ENCODE data around the gene FJX1.

Gene FJX1

GRCh38 chr11:35588627-35589026 is 29.6 kb upstream of the FJX1 start:
- no peaks in the 10 kb centered on the region for H3K9me3 ChIP-seq (ENCODE audit: control insufficient read depth, insufficient read depth, low read depth, low read length)
- no peaks in the 10 kb centered on the region for H3K4me1 ChIP-seq (ENCODE audit: control insufficient read depth, insufficient read depth, low read length)
- ChIA-PET POLR2A (no interaction called here), CTCF (interaction anchor here (0.6 kb wide), 1 partner anchor 45 kb away, joined by 3 read pairs; no protein-coding TSS in a partner anchor)
- TF ChIP-seq PRDM2 (tag by site-specific recombination; IDR thresholded peaks at IDR 0.05; ENCODE audit: borderline replicate concordance) (no peak), ZNF169 (tag by site-specific recombination; IDR thresholded peaks at IDR 0.05) (no peak), ZNF404 (tag by site-specific recombination; IDR thresholded peaks at IDR 0.05) (no peak), ZBTB48 (tag by site-specific recombination; IDR thresholded peaks at IDR 0.05) (no peak), PRDM6 (tag by site-specific recombination; IDR thresholded peaks at IDR 0.05) (no peak), REPIN1 (tag by site-specific recombination; IDR thresholded peaks at IDR 0.05; ENCODE audit: low read depth) (no peak), ZNF324 (tag by site-specific recombination; IDR thresholded peaks at IDR 0.05) (no peak)
- no peak overlapping the region for H3K4me3 ChIP-seq (ENCODE audit: low read depth, low read length)
- no peaks in the 10 kb centered on the region for H3K36me3 ChIP-seq (ENCODE audit: control insufficient read depth in 2 of 2, insufficient read depth in 1 of 2, low read length in 2 of 2)
- H3K27ac ChIP-seq (ENCODE audit: extremely low read depth, low read depth, low read length), result no peak overlapping the region

- Histone ChIP-seq H3K27ac (ENCODE audit: extremely low read depth, low read depth, low read length) (no peak overlapping the region), H3K36me3 (ENCODE audit: control insufficient read depth in 2 of 2, insufficient read depth in 1 of 2, low read length in 2 of 2) (no peaks in the 10 kb centered on the region), H3K4me1 (ENCODE audit: control insufficient read depth, insufficient read depth, low read length) (no peaks in the 10 kb centered on the region), H3K9me3 (ENCODE audit: control insufficient read depth, insufficient read depth, low read depth, low read length) (no peaks in the 10 kb centered on the region), H3K4me3 (ENCODE audit: low read depth, low read length) (no peak overlapping the region)
- no peak for TF ChIP-seq ZNF416 (tag by site-specific recombination; IDR thresholded peaks at IDR 0.05)
- ChIA-PET CTCF (interaction anchor here (0.5 to 0.7 kb wide), 3 partner anchors 27 to 1144 kb away, joined by 3 read pairs; no protein-coding TSS in a partner anchor), POLR2A (no interaction called here)
Measured at GRCh38 chr11:35589281-35589680, 29.0 kb upstream of the FJX1 start.

GRCh38 chr11:35590412-35590811 is 27.8 kb upstream of the FJX1 start:
- Histone ChIP-seq H3K27ac (ENCODE audit: extremely low read depth, low read depth, low read length) (no peak overlapping the region), H3K36me3 (ENCODE audit: control insufficient read depth in 2 of 2, insufficient read depth in 1 of 2, low read length in 2 of 2) (no peaks in the 10 kb centered on the region), H3K4me3 (ENCODE audit: low read depth, low read length) (no peak overlapping the region), H3K9me3 (ENCODE audit: control insufficient read depth, insufficient read depth, low read depth, low read length) (no peaks in the 10 kb centered on the region), H3K4me1 (ENCODE audit: control insufficient read depth, insufficient read depth, low read length) (no peaks in the 10 kb centered on the region)
- ChIA-PET CTCF (interaction anchor here (0.6 kb wide), 1 partner anchor 1414 kb away, joined by 4 read pairs; no protein-coding TSS in a partner anchor), POLR2A (no interaction called here)
- TF ChIP-seq ZNF488 (tag by site-specific recombination; IDR thresholded peaks at IDR 0.05), result no peak
- no peak for TF ChIP-seq ZNF544 (tag by site-specific recombination; IDR thresholded peaks at IDR 0.05)
- no peak for TF ChIP-seq ZNF292 (tag by site-specific recombination; IDR thresholded peaks at IDR 0.05; ENCODE audit: borderline replicate concordance, low read depth)
- no peak for TF ChIP-seq ZNF391 (tag by site-specific recombination; IDR thresholded peaks at IDR 0.05; ENCODE audit: borderline replicate concordance, low read depth)
- no peak for TF ChIP-seq ZNF19 (tag by site-specific recombination; IDR thresholded peaks at IDR 0.05; ENCODE audit: low read depth)
- TF ChIP-seq ZNF548 (tag by site-specific recombination; IDR thresholded peaks at IDR 0.05), result no peak
- TF ChIP-seq ZNF157 (tag by site-specific recombination; IDR thresholded peaks at IDR 0.05), result no peak
- TF ChIP-seq ZNF354C (tag by site-specific recombination; IDR thresholded peaks at IDR 0.05; ENCODE audit: borderline replicate concordance, low read depth), result no peak
- no peak for TF ChIP-seq ZNF837 (tag by site-specific recombination; IDR thresholded peaks at IDR 0.05)
- no peak for TF ChIP-seq ZBTB21 (tag by site-specific recombination; IDR thresholded peaks at IDR 0.05)

Measured in HEK293 (cell line).